ENCODE measurements around the gene CABYR.
"Not testable (repeated sequence)": the region's sequence is repeated elsewhere in the genome, so short reads cannot be mapped to it uniquely, and the experiment has no call there.

The CABYR gene

GRCh38 chr18:24118750-24119577, 19.9 kb upstream of the CABYR start:
- H3K4me1 Mint-ChIP-seq, result peaks cover 30% of the 10 kb centered on the region

DNA sequence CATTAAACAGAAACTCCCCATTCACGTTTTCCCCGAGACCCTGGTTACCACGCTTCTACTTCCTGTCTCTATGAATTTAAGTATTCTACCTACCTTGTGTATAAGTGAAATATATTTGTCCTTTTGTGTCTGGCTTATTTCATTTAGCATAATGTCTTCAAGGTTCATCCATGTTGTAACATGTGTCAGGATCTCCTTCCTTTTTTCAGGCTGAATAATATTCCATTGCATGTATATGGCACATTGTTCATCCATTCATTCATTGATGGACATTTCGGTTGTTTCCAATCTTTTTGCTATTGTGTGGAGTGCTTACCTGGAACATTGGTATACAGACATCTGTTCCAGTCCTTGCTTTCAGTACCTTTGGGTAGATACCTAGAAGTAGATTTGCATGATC, 18.2 kb upstream of the CABYR start:
- H3K4me3 Mint-ChIP-seq, result no peak overlapping the region
- H3K9me3 Mint-ChIP-seq, result no peaks in the 10 kb centered on the region

More at GRCh38 chr18:24118750-24119577, 19.9 kb upstream of the CABYR start:
- peak overlapping the region in 1 of 2 donors; percentile 29 for H3K27ac Mint-ChIP-seq
- ATAC-seq, result peak; percentile 70
- peak; percentile 63 to 74 for DNase-seq
- H3K9me3 Mint-ChIP-seq, result no peaks in the 10 kb centered on the region
- no peak overlapping the region for H3K4me3 Mint-ChIP-seq
- no peaks in the 10 kb centered on the region for H3K27me3 Mint-ChIP-seq

GRCh38 chr18:24121625-24122024, 17.2 kb upstream of the CABYR start:
- no peak overlapping the region for H3K4me3 Mint-ChIP-seq
- ATAC-seq (no peak), DNase-seq (no peak)
- no peaks in the 10 kb centered on the region for H3K27me3 Mint-ChIP-seq
- H3K9me3 Mint-ChIP-seq, result no peaks in the 10 kb centered on the region
- peaks cover 5% of the 10 kb centered on the region for H3K4me1 Mint-ChIP-seq
- no peak overlapping the region for H3K27ac Mint-ChIP-seq

More for the DNA sequence above, 18.2 kb upstream of the CABYR start:
- H3K27ac Mint-ChIP-seq, result no peak overlapping the region
- DNase-seq (no peak), ATAC-seq (no peak)
- no peaks in the 10 kb centered on the region for H3K27me3 Mint-ChIP-seq
- H3K4me1 Mint-ChIP-seq, result peaks cover 13% of the 10 kb centered on the region

GRCh38 chr18:24126155-24126961, 12.5 kb upstream of the CABYR start:
- no peak for ATAC-seq
- H3K4me1 Mint-ChIP-seq, result no peaks in the 10 kb centered on the region
- H3K4me3 Mint-ChIP-seq, result no peak overlapping the region
- no peaks in the 10 kb centered on the region for H3K27me3 Mint-ChIP-seq
- H3K27ac Mint-ChIP-seq, result no peak overlapping the region
- DNase-seq, result no peak
- no peaks in the 10 kb centered on the region for H3K9me3 Mint-ChIP-seq

- Mint-ChIP-seq H3K27me3 (no peaks in the 10 kb centered on the region), H3K4me3 (no peak overlapping the region), H3K27ac (peak overlapping the region in 1 of 2 donors; percentile 54), H3K9me3 (no peaks in the 10 kb centered on the region), H3K4me1 (no peaks in the 10 kb centered on the region)
- ATAC-seq, result no peak
- no peak for DNase-seq
Measured at GRCh38 chr18:24127735-24128134, 11.1 kb upstream of the CABYR start.

DNA sequence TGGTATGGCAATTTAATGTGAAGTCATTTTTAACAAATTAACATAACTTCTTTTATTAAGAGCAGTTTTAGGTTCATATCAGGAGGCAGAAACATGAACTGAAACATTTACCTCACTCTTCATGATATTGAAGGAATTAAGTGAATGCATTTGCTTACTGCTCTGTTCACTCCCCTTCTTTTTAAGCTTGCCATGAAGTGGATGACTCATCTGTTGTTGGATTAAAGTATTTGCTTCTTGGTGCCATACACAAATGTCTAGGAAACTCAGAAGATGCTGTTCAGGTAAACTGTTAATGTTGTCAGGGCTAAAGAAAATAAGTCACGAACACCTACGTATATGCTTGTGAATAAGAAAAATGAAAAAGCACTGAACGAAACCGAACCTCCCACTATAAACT, 10.2 kb upstream of the CABYR start:
- H3K9me3 Mint-ChIP-seq, result no peaks in the 10 kb centered on the region
- DNase-seq (no peak), ATAC-seq (no peak)
- no peak overlapping the region for H3K4me3 Mint-ChIP-seq
- H3K4me1 Mint-ChIP-seq, result no peaks in the 10 kb centered on the region
- peak overlapping the region; percentile 13 to 16 for H3K27ac Mint-ChIP-seq
- no peaks in the 10 kb centered on the region for H3K27me3 Mint-ChIP-seq

GRCh38 chr18:24130494-24130893, 8.4 kb upstream of the CABYR start:
- Mint-ChIP-seq H3K4me1 (no peaks in the 10 kb centered on the region), H3K9me3 (no peaks in the 10 kb centered on the region), H3K27me3 (no peaks in the 10 kb centered on the region), H3K4me3 (no peak overlapping the region), H3K27ac (no peak overlapping the region)
- no peak for DNase-seq
- ATAC-seq, result no peak

DNA sequence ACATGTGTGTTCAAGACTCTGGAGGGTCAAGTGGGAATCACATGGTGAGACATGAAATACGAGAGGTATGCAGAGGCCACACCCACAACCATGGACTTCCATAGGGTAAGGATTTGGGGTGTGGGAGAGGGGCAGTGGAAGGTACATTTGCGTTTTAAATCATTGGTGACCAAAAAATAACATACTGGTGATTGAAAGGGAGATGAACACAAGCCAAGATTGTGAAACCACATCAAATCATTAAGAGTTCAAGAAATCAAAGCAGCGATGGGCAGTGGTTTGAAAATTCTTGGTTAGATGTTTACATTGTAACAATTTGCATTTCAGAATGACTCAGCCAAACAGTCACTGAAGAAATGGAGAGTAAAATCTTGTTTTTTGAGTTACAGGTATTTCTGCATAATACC, 1.9 kb upstream of the CABYR start:
- ATAC-seq (no peak), DNase-seq (no peak)
- Mint-ChIP-seq H3K4me1 (peaks cover 32% of the 10 kb centered on the region), H3K27me3 (peaks cover 26% of the 10 kb centered on the region), H3K27ac (no peak overlapping the region), H3K9me3 (peaks cover 0 to 7% of the 10 kb centered on the region in 2 donors), H3K4me3 (no peak overlapping the region)

DNA sequence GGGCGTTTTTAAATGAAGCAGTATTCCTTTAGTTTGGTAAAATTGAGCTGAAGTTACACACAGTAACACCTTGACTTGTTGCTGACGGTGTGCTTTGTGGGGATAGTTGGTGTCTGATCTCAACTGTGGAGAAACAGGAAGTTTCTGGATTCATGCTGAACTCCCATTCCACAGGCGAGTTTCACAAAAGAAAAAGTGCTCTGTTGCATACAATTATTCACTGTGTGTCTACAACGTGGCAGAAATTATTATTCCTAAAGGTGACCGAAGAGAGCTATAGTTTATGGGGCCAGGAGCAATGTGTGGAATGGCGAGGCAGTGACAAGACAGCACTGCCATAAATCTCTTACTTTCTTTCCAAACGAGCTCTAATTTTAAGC, 463 bp upstream of the CABYR start:
- Mint-ChIP-seq H3K27me3 (peaks cover 28% of the 10 kb centered on the region), H3K4me1 (peaks cover 32% of the 10 kb centered on the region), H3K27ac (peak overlapping the region in 1 of 2 donors; percentile 91), H3K4me3 (peak overlapping the region; percentile 96), H3K9me3 (peaks cover 0 to 7% of the 10 kb centered on the region in 2 donors)
- DNase-seq, result no peak
- ATAC-seq, result peak; percentile 29

GRCh38 chr18:24140697-24141096, 1.8 kb downstream of the CABYR start:
- Mint-ChIP-seq H3K27ac (no peak overlapping the region), H3K27me3 (peaks cover 40% of the 10 kb centered on the region), H3K4me1 (peaks cover 32% of the 10 kb centered on the region), H3K9me3 (peaks cover 0 to 7% of the 10 kb centered on the region in 2 donors), H3K4me3 (no peak overlapping the region)
- DNase-seq (no peak), ATAC-seq (no peak)

DNA sequence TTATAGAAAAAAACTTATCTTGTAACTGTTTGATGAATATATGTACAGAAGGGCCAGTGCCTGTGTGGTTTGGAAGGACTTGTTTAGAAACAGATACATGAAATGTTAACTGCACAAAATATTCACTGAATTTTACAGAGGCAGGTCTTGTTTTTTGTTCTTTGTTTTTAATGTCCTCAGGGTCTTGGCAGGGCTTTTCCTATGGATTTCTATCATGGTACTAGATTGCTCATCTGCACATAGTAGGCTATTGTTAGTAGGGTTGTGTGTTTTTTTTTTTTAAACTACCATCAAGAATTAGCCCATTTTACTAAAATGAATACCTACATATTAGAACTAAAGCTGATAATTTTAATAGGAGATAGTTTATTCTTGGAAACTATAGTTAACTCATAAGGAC, 3.5 kb downstream of the CABYR start:
- ATAC-seq (no peak), DNase-seq (no peak)
- Mint-ChIP-seq H3K4me1 (peaks cover 25% of the 10 kb centered on the region), H3K27me3 (peaks cover 48% of the 10 kb centered on the region), H3K27ac (no peak overlapping the region), H3K4me3 (no peak overlapping the region), H3K9me3 (peaks cover 0 to 7% of the 10 kb centered on the region in 2 donors)

DNA sequence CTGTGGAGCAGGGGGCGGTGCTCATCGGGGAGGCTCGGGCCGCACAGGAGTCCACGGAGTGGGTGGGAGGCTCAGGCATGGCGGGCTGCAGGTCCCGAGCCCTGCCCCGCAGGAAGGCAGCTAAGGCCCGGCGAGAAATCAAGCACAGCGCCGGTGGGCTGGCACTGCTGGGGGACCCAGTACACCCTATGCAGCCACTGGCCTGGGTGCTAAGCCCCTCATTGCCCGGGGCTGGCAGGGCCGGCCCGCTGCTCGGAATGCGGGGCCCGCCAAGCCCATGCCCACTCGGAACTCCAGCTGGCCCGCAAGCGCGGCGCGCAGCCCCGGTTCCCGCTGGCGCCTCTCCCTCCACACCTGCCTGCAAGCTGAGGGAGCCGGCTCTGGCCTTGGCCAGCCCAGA, 10.7 kb downstream of the CABYR start:
- not testable (repeated sequence) for DNase-seq, H3K4me3 Mint-ChIP-seq, H3K9me3 Mint-ChIP-seq, H3K27ac Mint-ChIP-seq, H3K4me1 Mint-ChIP-seq, ATAC-seq
- H3K27me3 Mint-ChIP-seq, result peaks cover 11% of the 10 kb centered on the region

GRCh38 chr18:24153397-24153796, 14.5 kb downstream of the CABYR start:
- H3K4me3 Mint-ChIP-seq, result no peak overlapping the region
- H3K27me3 Mint-ChIP-seq, result no peaks in the 10 kb centered on the region
- H3K27ac Mint-ChIP-seq, result no peak overlapping the region
- ATAC-seq (no peak), DNase-seq (no peak)
- no peaks in the 10 kb centered on the region for H3K9me3 Mint-ChIP-seq
- no peaks in the 10 kb centered on the region for H3K4me1 Mint-ChIP-seq

- Mint-ChIP-seq H3K9me3 (no peaks in the 10 kb centered on the region), H3K27ac (no peak overlapping the region), H3K4me3 (no peak overlapping the region), H3K27me3 (no peaks in the 10 kb centered on the region), H3K4me1 (no peaks in the 10 kb centered on the region)
- no peak for ATAC-seq
- no peak for DNase-seq
Measured at GRCh38 chr18:24157855-24158254, 19.0 kb downstream of the CABYR start.

- DNase-seq, result no peak
- no peak overlapping the region for H3K4me3 Mint-ChIP-seq
- no peaks in the 10 kb centered on the region for H3K9me3 Mint-ChIP-seq
- no peaks in the 10 kb centered on the region for H3K4me1 Mint-ChIP-seq
- H3K27me3 Mint-ChIP-seq, result no peaks in the 10 kb centered on the region
- no peak overlapping the region for H3K27ac Mint-ChIP-seq
- no peak for ATAC-seq
Measured at GRCh38 chr18:24160086-24160485, 21.2 kb downstream of the CABYR start.

DNA sequence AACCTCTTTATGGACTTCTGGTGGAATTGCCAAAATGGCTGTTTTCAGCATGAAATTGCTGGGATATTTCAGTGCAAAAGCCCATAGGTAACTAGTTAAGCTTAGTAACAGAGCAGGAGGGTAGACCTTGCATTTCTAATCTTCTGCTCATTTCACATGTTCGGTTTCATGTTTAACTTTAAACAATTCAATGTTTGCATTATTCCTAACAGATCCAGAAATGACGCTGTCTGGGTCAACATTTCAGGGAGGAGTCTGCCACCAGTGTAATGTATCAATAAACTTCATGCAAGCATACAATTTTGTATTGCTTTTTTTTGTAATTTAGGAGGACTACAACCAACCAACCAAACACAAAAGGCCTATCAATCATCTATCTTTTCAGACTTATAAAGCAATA, 22.4 kb downstream of the CABYR start:
- ATAC-seq, result no peak
- H3K9me3 Mint-ChIP-seq, result no peaks in the 10 kb centered on the region
- H3K4me3 Mint-ChIP-seq, result no peak overlapping the region
- no peaks in the 10 kb centered on the region for H3K4me1 Mint-ChIP-seq
- DNase-seq, result no peak
- no peak overlapping the region for H3K27ac Mint-ChIP-seq
- H3K27me3 Mint-ChIP-seq, result no peaks in the 10 kb centered on the region
